ENCODE data around the gene OAS3.

- TF ChIP-seq CTCF (IDR thresholded peaks at IDR 0.05) (no peak), EZH2 (IDR thresholded peaks at IDR 0.05; ENCODE audit: borderline replicate concordance, insufficient read depth, low read depth, low read length, poor library complexity, severe bottlenecking) (no peak)
These were observed 19.2 kb upstream of the OAS3 start for GRCh38 chr12:112919121-112919520.
